Measurements from ENCODE around the gene RDM1. TPM values are rescaled to one million over a fixed set of nuclear protein-coding genes. Genes with fewer than 3 reads are reported as not detected.

Gene RDM1
- total RNA-seq, 1 donor from 2014 or later = 4.2 TPM

DNA sequence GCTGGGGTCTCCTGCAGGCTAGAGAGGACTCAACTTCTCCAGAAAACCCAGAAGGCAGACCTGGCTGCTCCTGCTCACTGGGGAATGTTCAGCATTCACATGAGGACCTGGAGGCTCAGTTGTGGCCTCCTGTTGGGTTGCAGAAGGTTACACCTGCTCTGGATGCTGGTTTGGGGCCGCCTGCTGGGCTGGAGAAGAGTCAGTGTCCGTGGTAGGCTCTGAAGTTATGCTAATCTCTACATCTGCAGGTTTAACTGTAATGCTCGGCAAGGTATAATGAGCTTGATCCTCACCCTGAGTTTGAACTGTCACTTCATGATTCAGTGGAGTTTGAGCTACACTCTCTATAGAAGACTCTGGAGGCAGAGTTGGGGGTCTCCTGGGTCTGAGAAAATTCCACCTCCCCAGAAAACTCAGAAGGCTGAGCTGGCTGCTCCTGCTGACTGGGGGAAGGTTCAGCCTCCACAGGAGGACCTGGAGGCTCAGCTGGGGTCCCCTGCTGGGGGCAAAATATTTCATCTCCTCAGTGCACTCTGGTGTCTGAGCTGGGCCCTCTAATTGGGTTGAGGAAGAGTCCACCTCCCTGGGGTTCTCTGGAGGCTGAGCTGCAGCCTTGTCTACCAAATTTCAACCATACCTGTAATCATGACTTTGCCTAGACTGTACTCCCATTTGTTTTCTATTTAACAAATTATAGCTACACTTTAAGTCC is 23.5 kb downstream of the RDM1 start:
- Mint-ChIP-seq H3K36me3 (ENCODE audit: insufficient read depth) (no peaks in the 10 kb centered on the region), H3K4me3 (ENCODE audit: low read depth) (no peak overlapping the region), H3K9me3 (ENCODE audit: low read depth) (peaks cover under 1% of the 10 kb centered on the region), H3K4me1 (ENCODE audit: low read depth) (no peaks in the 10 kb centered on the region), H3K27me3 (peaks cover 3% of the 10 kb centered on the region), H3K27ac (no peak overlapping the region)
- no peak for DNase-seq (ENCODE audit: low spot score, unreplicated experiment)
- TF ChIP-seq CTCF (IDR thresholded peaks at IDR 0.05; ENCODE audit: unreplicated experiment) = no peak

DNA sequence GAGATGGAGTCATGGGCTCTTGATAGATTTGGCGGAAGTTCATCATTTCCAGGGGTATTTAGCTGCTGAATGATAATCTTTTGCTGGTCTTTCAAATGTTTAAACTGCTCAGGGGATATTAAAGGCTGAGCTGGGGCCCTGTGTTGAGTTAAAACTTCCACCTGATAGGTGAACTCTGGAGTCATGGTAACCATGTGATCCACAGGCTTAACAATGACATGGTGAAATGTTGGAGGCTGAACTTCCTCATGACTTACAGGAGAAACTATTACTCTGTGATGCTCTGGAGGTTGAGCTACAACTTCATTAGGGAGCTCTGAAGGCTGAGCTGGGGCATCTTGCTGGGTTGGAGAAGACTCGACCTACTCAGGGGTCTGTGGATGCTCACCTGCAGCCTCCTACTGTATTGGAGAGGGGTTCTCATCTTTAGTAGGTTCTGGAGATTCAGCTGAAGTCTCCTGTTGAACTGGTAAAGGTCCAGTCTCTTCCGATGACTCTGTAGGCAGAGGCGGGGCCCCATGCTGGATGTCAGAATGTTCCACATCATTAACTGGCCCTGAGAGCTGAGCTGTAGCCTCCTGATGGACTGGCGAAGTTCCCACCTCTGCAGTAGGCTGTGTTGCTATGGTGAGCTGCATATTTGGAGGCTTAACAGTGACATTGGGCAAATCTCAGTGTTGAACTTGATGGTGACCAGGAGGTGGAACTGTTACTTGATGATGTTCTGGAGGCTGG is 24.2 kb downstream of the RDM1 start:
- Mint-ChIP-seq H3K4me1 (ENCODE audit: low read depth) (no peaks in the 10 kb centered on the region), H3K9me3 (ENCODE audit: low read depth) (no peaks in the 10 kb centered on the region), H3K27ac (no peak overlapping the region), H3K4me3 (ENCODE audit: low read depth) (no peak overlapping the region), H3K36me3 (ENCODE audit: insufficient read depth) (no peaks in the 10 kb centered on the region), H3K27me3 (peaks cover 3% of the 10 kb centered on the region)
- DNase-seq (ENCODE audit: low spot score, unreplicated experiment) = no peak
- no peak for TF ChIP-seq CTCF (IDR thresholded peaks at IDR 0.05; ENCODE audit: unreplicated experiment)

- Mint-ChIP-seq H3K4me3 (ENCODE audit: low read depth) (no peak overlapping the region), H3K27me3 (peaks cover 3% of the 10 kb centered on the region), H3K4me1 (ENCODE audit: low read depth) (no peaks in the 10 kb centered on the region), H3K36me3 (ENCODE audit: insufficient read depth) (no peaks in the 10 kb centered on the region), H3K27ac (no peak overlapping the region), H3K9me3 (ENCODE audit: low read depth) (no peaks in the 10 kb centered on the region)
- TF ChIP-seq CTCF (IDR thresholded peaks at IDR 0.05; ENCODE audit: unreplicated experiment) = no peak
- DNase-seq (ENCODE audit: low spot score, unreplicated experiment) = no peak
These were observed 27.1 kb downstream of the RDM1 start for GRCh38 chr17:35903451-35903850.

- Mint-ChIP-seq H3K27ac (no peak overlapping the region), H3K4me1 (ENCODE audit: low read depth) (no peaks in the 10 kb centered on the region), H3K36me3 (ENCODE audit: insufficient read depth) (no peaks in the 10 kb centered on the region), H3K9me3 (ENCODE audit: low read depth) (no peaks in the 10 kb centered on the region), H3K27me3 (peaks cover 2% of the 10 kb centered on the region), H3K4me3 (ENCODE audit: low read depth) (no peak overlapping the region)
- no peak for DNase-seq (ENCODE audit: low spot score, unreplicated experiment)
- no peak for TF ChIP-seq CTCF (IDR thresholded peaks at IDR 0.05; ENCODE audit: unreplicated experiment)
These were observed 28.9 kb downstream of the RDM1 start for GRCh38 chr17:35901631-35902175.

DNA sequence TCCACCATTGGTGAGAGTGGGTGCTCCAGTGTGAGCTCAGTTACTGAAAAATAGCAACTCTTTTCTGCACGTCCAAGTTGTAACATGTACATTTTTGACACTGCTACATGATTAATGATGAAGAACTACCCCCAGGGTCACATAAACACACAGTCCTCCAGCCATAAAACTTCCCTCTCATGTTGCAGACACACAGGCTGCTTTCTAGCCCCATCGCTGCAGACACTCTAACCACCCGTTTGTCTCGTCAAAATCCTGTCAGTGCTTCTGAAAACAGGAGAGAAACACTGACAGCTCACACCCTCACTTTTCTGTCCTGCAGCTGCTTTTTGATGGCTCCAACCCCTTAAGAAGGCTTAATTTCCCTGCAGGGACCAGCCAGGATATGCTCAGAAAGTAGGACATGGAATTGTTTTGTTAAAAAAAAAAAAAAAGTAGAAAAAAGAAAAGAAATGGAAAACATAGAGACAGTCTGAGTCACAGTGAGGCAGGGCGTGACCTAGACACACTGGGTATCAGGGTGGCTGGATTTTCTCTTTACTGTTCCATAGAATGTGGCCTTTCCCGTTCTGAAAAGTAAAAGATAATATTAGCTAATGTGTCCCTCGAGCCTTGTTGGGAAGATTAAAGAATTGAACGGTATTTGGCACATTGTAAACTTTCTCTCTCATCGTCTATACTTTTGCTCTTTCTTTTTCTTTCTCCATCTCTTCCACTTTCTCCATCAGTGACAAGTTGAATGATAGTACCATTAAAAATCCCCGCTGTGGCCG is 29.7 kb downstream of the RDM1 start:
- TF ChIP-seq CTCF (IDR thresholded peaks at IDR 0.05; ENCODE audit: unreplicated experiment) = no peak
- Mint-ChIP-seq H3K36me3 (ENCODE audit: insufficient read depth) (no peaks in the 10 kb centered on the region), H3K27me3 (peaks cover 2% of the 10 kb centered on the region), H3K4me3 (ENCODE audit: low read depth) (no peak overlapping the region), H3K9me3 (ENCODE audit: low read depth) (no peaks in the 10 kb centered on the region), H3K27ac (no peak overlapping the region), H3K4me1 (ENCODE audit: low read depth) (no peaks in the 10 kb centered on the region)
- no peak for DNase-seq (ENCODE audit: low spot score, unreplicated experiment)
